Heart left ventricle (tissue), 13 donors: ENCODE results near the gene PCDH17.

ENCODE experiments used
- POLR2A ChIP-seq, 2 donors: fragments of 450-650 bp; IDR thresholded peaks; one replicate each; pipeline ENCODE4 v1.6.1; 2017; ENCODE audit warnings: antibody characterized with exemption in 2 of 2, mild to moderate bottlenecking in 2 of 2, moderate library complexity in 2 of 2
- TF ChIP-seq, protein P1 (sequence below), 12 donors: fragments of 200-600 bp; sonication (generic) in 4 of 12; IDR thresholded peaks; one replicate each; pipeline versions ENCODE4 v1.5.0 to v1.8.0; 2018 to 2022; ENCODE audit warnings: antibody characterized with exemption in 12 of 12, mild to moderate bottlenecking in 5 of 12
- donor health status: ischemic (EF 13 %, LVEDD 7.1; RV severe dilation, severe dysfunction).
- donor health status: DM: no; HTN: yes; CAD: no.
- donor health status: DM: no; HTN: no; CAD: no.
- donor health status: ischemic (EF 25% LVEDD 6.9; RV normal size, moderate dysfunction).
- donor health status: ischemic (EF 25% LVEDD 5.7; RV mildly dilated, moderate dysfunction).
- donor health status: ischemic (EF 35%, LVEDD 5.7; RV mildly dilated, moderate dysfunction).
- donor health status: nonischemic (EF 11% LVEDD 7.7; RV severe dilation, severe dysfunction).
- donor health status: DM: yes; HTN: yes; CAD: no.
- donor health status: PGD.
- donor health status: ischemic (EF 29% LVEDD 5.4; RV normal size, mild dysfunction).
- donor health status: nonischemic (EF 23%, LVEDD 6.1; RV moderate dilation, normal function).

DNA sequence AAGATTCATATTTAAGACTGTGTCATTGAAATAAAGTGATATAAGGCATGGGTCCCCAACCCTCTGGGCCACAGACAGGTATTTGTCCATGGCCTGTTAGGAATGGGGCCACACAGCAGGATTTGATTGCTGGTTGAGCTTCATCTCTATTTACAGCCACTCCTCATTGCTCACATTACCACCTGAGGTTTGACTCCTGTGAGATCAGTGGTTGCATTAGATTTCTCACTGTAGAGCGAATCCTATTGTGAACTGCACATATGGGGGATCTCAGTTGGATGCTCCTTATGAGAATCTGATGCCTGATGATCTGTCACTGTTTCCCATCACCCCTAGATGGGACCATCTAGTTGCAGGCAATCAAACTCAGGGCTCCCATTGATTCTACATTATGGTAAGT lies 132.1 kb downstream of the PCDH17 start:
- TF ChIP-seq, protein P1, sequence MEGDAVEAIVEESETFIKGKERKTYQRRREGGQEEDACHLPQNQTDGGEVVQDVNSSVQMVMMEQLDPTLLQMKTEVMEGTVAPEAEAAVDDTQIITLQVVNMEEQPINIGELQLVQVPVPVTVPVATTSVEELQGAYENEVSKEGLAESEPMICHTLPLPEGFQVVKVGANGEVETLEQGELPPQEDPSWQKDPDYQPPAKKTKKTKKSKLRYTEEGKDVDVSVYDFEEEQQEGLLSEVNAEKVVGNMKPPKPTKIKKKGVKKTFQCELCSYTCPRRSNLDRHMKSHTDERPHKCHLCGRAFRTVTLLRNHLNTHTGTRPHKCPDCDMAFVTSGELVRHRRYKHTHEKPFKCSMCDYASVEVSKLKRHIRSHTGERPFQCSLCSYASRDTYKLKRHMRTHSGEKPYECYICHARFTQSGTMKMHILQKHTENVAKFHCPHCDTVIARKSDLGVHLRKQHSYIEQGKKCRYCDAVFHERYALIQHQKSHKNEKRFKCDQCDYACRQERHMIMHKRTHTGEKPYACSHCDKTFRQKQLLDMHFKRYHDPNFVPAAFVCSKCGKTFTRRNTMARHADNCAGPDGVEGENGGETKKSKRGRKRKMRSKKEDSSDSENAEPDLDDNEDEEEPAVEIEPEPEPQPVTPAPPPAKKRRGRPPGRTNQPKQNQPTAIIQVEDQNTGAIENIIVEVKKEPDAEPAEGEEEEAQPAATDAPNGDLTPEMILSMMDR (IDR thresholded peaks at IDR 0.05), result no peak
- TF ChIP-seq POLR2A (IDR thresholded peaks at IDR 0.05), result no peak
